HG02798 (cell line): Measurements from ENCODE around the gene KIF3A.

Experiments
- ATAC-seq: cut with Tn5 transposase; IDR thresholded peaks from one replicate; pipeline ENCODE4 v1.9.1; 2021; ENCODE audit warnings: mild to moderate bottlenecking; ENCODE audit not compliant: unreplicated experiment, poor library complexity

Gene KIF3A

DNA sequence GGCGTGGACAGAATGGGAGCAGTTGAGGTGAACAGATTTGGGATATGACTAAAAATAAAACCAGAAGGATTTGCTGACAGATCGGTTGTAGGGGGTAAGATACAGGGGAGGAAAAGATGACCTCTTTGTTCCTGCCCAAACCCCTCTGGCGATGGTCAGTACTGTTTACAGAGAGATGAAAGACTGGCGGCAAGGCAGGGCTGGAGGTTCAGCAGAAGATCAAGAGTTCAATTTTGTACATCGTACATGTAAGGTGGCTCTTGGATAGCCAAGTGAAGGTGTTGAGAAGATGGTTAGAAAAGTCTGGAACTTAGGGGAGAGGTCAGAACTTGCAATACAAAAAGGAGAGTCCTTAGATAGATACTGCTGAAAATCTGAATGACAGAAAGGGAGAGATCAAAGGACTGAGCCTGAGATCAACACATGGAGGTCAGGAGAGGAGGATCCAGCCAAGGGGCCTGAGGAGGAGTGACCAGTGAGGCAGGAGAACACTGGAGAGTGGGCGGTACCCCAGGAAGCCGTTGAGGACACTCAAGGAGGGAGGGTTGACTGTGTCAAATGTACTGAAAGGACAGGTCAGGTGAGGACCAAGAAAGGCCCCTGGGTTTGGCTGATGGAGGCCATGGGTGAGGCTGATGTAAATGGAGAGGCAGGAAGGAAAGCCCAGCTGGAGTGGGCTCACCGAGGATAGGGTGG, 56.4 kb downstream of the KIF3A start:
- no peak for ATAC-seq

DNA sequence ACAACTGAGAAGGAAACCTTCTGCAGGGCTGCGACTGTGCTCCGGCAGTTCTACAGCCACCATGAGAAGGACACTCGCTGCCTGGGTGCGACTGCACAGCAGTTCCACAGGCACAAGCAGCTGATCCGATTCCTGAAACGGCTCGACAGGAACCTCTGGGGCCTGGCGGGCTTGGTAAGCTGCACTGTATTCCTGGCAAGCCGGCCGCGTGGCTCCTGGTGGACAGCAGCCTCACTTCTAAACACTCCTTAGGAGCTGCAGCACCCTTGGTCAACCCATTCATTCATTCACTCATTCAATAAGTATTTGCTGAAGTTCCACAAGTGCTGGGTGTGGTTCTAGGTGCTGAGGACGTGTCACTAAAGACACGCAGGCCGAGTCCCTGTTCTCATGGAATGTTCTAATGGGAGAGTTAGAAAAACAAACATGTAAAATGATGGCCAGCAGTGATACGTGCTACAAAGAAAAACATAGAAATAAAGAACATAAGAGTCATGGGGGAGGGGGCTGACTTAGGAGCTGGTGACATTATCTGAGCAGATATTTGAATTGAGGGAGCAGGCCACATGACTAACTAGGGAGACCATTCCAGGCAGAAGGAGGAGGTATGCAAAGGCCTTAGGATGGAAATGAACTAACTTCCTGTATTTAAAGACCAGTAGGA, 57.5 kb downstream of the KIF3A start:
- ATAC-seq: no peak

DNA sequence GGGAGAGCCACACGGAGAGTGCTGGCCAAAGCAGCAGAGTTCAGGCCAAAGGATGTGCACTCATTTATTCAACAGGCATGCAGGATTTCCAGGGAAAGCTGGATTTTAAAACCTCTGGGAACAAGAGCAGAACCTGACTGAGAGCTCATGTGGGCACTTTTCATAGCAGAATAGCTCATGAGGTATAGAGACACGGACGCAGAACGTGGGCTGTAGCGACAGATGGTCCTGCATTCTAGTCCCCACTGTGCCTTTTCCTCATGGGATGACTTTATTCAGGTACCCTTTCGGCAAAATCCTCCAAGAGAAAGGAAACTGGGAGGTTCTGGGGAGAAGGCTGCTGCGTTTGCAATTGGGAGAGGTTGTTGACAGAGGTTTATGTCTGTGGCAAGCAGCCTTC, 58.2 kb downstream of the KIF3A start:
- no peak for ATAC-seq

DNA sequence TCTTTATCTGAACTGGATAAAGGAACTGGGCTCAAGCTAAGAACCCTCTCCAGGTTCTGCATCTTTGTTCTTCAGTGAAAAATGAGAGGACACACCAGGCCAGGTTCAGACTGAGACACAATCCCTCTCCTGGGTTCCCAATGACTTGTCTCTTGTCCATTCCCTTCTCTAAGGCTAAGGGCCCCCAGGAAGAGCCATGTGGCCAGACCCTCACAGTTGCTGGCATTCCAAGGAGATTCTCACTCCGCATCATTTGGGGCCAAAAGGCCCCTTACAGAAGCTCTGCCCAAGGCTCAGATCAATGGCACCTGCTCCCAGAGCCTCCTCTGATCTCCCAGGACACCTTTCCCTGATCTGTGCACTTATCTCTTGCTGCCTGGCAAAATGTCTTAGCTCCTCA, 58.6 kb downstream of the KIF3A start:
- no peak for ATAC-seq

DNA sequence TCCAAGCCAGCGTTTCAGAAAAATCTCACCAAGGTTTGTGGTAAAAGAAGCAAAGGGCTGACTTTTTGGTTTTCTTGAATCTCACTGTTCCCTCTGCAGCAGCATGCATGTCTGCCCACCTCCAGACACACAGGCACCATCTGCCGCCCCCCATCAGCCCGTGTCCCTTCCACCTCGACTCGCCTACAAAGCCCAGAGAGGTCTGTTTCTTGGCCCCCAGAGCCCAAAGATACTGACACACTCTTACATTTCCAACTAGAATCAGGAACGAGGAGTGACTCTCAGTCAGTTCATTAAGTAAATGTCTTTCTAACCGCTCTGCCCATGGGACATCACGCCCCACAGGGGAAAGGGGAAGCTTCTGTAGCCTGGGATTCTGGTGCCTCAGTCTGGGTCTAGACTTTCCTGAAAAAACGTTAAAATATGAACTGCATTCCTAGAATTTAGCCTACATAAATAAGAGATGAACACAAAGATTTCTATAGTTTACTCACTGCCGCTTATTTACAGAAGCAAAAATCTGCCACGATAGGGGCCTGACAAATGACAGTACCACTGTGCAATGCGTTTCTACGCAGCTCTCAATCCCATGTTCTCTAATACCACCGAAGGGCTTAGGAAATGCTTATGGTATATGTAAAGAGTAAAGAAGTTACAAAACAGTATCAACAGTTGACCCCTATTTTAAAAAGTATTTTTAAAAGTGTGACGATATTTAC, 59.5 kb downstream of the KIF3A start:
- ATAC-seq: no peak

DNA sequence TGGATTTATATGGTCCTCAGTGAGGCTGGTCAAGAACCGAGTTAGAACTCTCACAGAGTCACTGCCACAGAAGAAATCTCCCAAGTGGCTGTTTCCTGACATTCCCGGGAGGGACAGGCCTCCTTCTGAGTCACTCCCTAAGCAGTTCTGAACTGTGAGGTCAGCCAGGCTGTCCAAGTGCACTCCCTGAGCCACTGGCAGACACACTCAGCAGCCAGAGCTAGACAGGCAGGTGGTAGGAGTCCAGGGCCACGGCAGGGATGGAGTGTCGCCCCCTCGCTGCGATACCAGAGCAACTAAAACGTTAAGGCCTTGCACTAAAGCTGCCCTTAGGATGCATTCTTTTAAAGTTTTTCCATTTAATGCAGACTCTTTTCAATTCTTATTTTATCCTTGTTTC, 60.2 kb downstream of the KIF3A start:
- ATAC-seq: no peak

DNA sequence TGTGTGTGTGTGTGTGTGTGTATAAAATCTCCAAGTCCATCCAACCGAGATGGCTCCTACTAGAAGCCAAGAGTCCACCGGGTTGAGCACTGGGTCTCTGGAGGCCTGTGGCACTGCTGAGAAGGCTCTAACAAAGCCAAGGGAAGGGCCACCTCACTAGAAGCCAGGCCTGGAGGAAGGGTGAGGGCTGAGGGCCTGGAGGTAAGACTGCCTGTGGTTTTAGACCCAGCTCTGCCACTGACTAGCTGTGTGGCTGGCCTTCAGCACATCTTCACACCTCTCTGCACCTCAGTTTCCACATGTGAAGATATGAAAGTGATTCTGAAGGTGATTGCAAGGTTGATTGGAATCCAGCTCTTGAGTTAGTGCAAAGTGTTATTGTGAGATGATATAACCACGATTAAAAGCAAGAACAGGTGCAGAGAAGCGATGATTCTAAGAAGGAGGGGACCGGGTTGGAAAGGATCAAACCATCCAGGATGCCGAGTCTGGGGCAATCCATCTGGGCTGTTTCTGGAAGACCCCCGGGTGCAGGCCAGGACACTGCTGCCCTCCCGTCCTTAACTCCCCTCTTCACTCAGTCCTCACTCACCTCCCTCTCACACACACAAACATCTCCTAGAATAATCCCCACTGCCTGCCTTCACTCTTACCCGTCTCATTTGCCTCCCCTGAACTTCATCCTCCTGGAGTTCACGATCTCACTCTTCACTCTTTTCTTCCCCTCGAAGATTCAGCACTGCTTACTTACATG, 61.2 kb downstream of the KIF3A start:
- ATAC-seq: no peak

DNA sequence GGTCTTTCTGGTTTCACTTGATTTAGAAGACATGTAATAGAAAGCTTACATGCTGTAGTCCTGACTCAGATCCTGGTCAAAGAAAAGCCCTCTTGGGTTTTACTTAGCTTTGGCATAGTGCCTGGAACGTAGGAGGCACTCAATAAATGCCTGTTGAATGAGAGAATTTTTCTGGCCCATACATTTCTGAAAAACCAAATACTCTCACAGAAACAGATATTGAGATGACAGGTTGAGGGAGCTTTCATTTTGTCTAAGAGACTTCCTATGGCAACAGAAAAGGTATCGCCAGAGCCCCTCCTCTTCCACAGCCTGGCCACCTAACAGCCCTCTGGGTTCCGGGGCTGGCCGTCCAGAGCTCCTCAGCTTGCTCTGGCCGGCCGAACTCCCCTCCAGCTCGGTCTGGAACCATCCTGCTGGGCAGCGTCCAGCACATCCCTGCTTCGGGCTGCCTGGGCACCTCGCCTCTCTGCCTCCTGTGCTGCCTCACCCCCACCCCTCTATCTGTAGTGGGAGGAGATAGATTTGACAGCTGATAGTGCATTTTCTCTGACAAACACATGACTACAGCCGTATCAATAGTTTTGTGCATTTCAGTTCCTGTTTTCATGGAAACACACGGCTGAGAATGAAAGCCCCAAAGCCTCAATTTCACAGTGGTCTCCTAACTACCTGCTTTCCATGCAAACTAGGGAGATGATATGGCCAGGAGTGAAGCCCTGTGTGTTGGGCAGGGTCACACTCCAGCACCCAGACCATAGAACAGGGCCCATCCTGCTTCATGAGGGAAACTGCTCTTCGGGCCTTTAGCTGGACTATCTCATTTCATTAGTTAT, 62.5 kb downstream of the KIF3A start:
- ATAC-seq: peak; percentile 81

DNA sequence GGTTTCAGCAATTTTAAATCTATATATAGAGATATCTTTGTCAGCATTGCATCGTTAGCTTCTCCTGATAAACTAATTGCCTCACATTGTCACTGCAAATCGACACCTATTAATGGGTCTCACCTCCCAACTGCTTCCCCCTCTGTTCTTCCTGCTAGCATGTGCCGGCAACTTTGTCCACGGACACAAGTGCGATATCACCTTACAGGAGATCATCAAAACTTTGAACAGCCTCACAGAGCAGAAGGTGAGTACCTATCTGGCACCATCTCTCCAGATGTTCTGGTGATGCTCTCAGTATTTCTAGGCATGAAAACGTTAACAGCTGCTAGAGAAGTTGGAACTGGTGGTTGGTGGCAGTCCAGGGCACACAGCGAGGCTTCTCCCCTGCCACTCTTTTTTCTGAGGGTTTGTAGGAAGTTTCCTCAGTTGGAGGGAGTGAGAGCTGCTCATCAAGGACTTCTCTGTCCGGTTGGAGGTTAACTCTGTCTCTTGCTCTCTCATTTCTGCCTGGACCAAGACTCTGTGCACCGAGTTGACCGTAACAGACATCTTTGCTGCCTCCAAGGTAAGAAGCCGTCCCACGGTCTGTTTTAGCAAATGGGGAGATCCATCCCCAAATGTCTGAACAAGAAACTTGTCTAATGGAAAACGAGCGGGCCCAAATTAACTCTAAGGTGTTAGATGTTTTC, 63.3 kb downstream of the KIF3A start, which contains the start of gene IL4:
Gene IL4 (plus strand): TSS at position 51 of the 692 bp plus-strand sequence. CDS start 62 bp downstream, at position 113.
- peak; percentile 12 for ATAC-seq

DNA sequence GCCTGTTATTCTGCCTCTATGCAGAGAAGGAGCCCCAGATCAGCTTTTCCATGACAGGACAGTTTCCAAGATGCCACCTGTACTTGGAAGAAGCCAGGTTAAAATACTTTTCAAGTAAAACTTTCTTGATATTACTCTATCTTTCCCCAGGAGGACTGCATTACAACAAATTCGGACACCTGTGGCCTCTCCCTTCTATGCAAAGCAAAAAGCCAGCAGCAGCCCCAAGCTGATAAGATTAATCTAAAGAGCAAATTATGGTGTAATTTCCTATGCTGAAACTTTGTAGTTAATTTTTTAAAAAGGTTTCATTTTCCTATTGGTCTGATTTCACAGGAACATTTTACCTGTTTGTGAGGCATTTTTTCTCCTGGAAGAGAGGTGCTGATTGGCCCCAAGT, 63.9 kb downstream of the KIF3A start:
- no peak for ATAC-seq

DNA sequence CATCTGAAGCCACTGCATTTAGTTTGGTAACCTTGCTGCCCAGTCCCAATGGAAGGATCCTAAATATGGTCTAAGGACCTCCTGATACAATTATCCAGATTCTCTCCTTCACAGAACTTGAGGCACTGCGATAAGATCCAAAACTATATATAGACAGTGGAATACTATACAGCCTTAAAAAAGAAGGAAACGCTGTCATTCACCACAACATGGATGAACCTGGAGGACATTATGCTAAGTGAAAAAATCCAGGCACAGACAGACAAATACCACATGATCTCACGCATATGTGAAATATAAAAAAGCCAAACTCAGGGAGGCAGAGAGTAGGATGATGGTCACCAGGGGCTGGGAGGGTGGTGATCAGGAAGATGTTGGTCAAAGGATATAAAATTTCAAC, 66.3 kb downstream of the KIF3A start:
- ATAC-seq: no peak

DNA sequence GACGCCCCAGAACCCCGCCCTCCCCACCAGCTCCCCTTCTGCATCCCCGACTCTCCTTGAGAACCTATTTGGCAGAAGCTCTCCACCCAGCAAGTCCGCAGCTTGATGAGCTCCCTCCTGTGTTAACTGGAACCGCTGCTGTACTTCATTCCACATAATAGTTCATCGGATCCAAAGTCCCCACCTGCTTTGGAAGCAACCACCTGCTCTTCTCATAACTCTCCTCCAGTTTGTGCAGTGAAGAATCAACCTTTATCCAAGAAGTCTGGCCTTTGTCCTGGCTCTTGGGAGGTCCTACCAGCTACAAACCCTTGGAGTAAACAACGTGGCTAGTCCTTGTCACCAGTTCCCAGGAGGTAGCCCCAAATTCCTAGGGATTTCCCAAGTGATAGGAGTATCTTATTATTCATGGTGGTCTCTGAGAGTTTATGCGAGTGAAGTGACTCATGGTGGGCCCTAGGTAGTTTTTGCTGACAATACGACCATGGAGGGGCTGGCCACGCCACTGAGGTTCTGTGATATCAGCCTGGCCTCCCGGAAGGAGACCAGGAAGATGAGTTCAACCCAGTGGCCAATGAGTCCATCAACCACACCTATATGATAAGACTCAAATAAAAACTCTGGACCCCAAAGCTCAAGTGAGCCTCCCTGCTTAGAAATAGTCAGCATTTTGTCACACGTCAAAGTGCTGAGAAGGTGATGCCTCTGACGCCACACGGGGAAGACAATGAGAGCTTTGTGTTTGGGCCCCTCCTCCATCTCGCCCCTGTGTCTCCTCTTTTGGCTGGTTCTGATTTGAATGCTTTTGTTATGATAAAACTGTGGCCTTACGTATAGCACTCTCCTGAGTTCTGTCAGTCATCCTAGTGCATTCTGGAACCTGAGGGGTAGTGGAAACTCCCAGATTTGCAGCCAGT, 67.1 kb downstream of the KIF3A start:
- ATAC-seq: no peak

DNA sequence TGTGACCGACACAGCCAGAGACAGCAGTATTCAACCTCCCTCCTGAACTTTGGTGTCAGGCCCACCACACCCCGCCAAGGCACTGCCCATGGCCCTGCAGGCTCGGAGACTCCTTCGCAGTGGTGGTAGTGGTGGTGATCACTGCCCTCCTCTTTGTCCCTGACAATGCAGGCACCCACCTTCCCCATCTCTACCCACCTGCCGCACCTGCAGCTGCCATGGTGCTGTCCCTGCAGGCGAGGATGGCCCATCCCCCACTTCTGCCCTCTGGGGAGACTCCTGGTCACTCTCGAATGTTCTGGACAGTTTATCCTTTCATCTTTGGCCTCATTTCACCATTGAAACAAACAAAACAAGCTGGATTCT, 67.9 kb downstream of the KIF3A start:
- no peak for ATAC-seq

DNA sequence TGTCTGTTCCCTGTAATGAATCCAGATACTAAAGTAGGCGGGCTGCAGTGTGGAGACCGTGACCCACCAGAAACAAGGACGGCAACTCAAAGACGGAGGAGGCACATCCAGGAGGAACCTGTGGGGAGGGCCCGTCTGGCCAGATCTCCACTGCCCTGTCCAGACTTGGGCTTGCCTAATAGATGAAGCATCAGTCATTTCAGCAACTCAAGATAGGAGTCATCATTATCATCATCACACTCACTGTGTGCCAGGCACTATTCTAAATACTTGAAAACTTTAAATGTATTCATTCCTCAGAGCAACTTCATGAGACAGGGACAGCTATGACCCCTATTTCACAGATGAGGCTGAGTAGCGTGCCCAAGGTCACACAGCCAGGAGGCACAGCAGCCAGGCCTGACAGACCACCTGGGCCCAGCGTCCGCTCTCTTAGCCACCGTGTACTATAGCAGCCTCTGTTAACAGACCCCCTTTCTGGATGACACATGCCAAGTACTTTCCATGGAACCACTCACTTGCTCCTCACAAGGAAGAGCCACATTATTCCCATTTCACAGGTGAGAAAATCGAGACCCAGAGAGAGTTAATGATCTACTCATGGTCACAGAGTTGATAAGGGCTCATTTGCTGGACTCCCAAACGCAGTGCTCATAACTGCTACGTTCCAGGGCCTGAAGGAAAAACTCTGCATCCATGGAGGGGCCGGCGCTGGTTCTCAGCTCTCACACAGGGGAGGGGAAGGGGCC, 68.5 kb downstream of the KIF3A start:
- ATAC-seq: no peak

DNA sequence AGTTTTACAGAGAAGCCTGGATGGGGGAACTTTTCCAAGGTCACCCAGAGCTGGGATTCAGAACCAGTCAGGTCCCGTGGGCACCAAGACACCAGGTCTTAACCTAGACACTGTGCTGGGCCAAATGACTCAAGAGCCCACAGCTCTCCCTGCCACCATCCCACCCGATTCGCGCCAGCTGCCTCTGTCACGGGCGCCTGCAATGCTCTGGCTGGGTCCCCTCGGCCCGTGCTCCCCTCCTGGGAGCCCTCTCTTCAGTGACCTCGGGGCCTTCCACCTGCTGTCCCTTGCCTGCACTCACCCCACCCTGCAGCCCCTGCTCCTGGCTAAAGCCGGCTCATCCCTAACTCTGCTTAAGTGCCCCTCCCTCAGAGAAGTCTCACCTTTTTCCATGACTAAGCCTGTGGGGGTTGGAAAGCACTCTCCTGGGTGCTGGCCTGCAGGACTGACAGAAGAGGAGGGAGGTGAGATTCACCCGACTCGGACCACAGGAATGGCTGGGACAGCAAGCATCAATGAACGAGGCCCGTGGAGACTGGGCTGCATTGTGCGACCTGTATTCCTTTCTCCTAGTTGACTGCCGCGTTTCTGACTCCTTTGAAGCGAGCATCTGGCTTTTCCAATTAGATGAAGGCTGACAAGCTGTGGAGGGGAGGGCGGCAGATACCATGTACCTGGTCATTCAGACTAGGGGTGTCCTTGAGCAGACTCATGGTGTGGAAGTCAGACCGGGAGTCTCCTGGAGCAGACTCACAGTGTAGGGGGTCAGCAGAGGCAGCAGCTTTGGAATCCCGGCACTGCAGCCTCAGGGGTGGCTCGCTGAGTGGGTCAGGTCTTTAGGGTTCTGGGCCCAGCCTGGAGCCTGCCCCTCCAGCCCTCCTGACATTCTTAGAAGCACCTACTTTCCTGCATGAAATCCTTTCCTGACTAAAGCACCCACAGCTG, 69.3 kb downstream of the KIF3A start:
- no peak for ATAC-seq

DNA sequence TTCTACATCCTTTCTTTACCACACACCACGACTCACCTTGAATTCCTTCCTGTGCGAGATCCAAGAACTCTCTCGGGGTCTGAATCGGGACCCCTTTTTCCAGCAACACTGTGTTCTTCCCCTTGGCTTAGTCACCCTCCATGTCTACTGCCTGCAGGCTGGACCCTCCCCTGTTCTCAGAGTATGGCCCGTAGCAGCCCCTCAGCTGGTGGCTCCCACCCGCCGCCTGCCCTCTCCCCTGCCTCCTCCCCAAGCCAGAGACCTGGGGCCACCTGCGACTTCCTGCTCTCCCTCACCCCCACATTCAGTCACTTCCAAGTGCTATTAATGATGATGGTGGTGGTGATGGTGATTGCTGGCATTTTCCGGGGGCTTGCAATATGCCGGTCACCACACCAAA, 70.0 kb downstream of the KIF3A start:
- ATAC-seq: no peak
